ENCODE measurements around the gene OSBPL7. TPM values are rescaled to one million over a fixed set of nuclear protein-coding genes. Genes with fewer than 3 reads are reported as not detected.

The OSBPL7 gene
- total RNA-seq, 2 experiments from 2014 or later, result 33.2 to 36.1 TPM

GRCh38 chr17:47816947-47817346, 4.6 kb downstream of the OSBPL7 start:
- Mint-ChIP-seq H3K36me3 (ENCODE audit: low read depth) (peaks cover 40% of the 10 kb centered on the region), H3K4me3 (no peak overlapping the region), H3K27me3 (no peaks in the 10 kb centered on the region), H3K9me3 (no peaks in the 10 kb centered on the region), H3K4me1 (peaks cover 24% of the 10 kb centered on the region), H3K27ac (no peak overlapping the region)
- POLR2A ChIA-PET, result interaction anchor here (1.3 kb wide), 1 partner anchor 84 kb away, joined by 3 read pairs; the partner anchor contains the start of gene TBX21
- DNase-seq, result no peak
- CTCF ChIA-PET, result interaction anchor here (0.6 kb wide), 1 partner anchor 28 kb away, joined by 3 read pairs; no protein-coding TSS in a partner anchor

- DNase-seq, result no peak
- H3K4me3 Mint-ChIP-seq, result no peak overlapping the region
- H3K36me3 Mint-ChIP-seq (ENCODE audit: low read depth), result peaks cover 47% of the 10 kb centered on the region
- CTCF ChIA-PET, result no interaction called here
- POLR2A ChIA-PET, result interaction anchor here (1.3 kb wide), 1 partner anchor 83 kb away, joined by 3 read pairs; the partner anchor contains the start of gene TBX21
- H3K27ac Mint-ChIP-seq, result no peak overlapping the region
- H3K9me3 Mint-ChIP-seq, result no peaks in the 10 kb centered on the region
- H3K4me1 Mint-ChIP-seq, result peaks cover 22% of the 10 kb centered on the region
- H3K27me3 Mint-ChIP-seq, result no peaks in the 10 kb centered on the region
These were observed 5.4 kb downstream of the OSBPL7 start for GRCh38 chr17:47816111-47816735.

- POLR2A ChIA-PET, result interaction anchor here (0.6 kb wide), 1 partner anchor 190 kb away, joined by 3 read pairs; no protein-coding TSS in a partner anchor
- CTCF ChIA-PET, result no interaction called here
- H3K4me3 Mint-ChIP-seq, result no peak overlapping the region
- H3K36me3 Mint-ChIP-seq (ENCODE audit: low read depth), result peaks cover 51% of the 10 kb centered on the region
- no peak for DNase-seq
- no peak overlapping the region for H3K27ac Mint-ChIP-seq
- H3K4me1 Mint-ChIP-seq, result peaks cover 20% of the 10 kb centered on the region
- no peaks in the 10 kb centered on the region for H3K9me3 Mint-ChIP-seq
- no peaks in the 10 kb centered on the region for H3K27me3 Mint-ChIP-seq
These were observed 6.3 kb downstream of the OSBPL7 start for GRCh38 chr17:47815106-47815918.

- Mint-ChIP-seq H3K4me3 (no peak overlapping the region), H3K27me3 (no peaks in the 10 kb centered on the region), H3K27ac (no peak overlapping the region), H3K9me3 (no peaks in the 10 kb centered on the region), H3K36me3 (ENCODE audit: low read depth) (peaks cover 59% of the 10 kb centered on the region), H3K4me1 (peaks cover 21% of the 10 kb centered on the region)
- POLR2A ChIA-PET, result interaction anchor here (0.9 kb wide), 1 partner anchor 9 kb away, joined by 3 read pairs; no protein-coding TSS in a partner anchor
- DNase-seq, result no peak
- CTCF ChIA-PET, result interaction anchor here (0.6 kb wide), 1 partner anchor 42 kb away, joined by 3 read pairs; no protein-coding TSS in a partner anchor
These were observed 8.0 kb downstream of the OSBPL7 start for GRCh38 chr17:47813512-47814031.

GRCh38 chr17:47813077-47813476, 8.5 kb downstream of the OSBPL7 start:
- H3K27me3 Mint-ChIP-seq, result no peaks in the 10 kb centered on the region
- no peak overlapping the region for H3K27ac Mint-ChIP-seq
- CTCF ChIA-PET, result no interaction called here
- H3K4me3 Mint-ChIP-seq, result no peak overlapping the region
- H3K36me3 Mint-ChIP-seq (ENCODE audit: low read depth), result peaks cover 59% of the 10 kb centered on the region
- H3K9me3 Mint-ChIP-seq, result no peaks in the 10 kb centered on the region
- peaks cover 21% of the 10 kb centered on the region for H3K4me1 Mint-ChIP-seq
- DNase-seq, result no peak
- POLR2A ChIA-PET, result interaction anchor here (0.9 kb wide), 1 partner anchor 10 kb away, joined by 3 read pairs; no protein-coding TSS in a partner anchor

GRCh38 chr17:47812146-47812920, 9.3 kb downstream of the OSBPL7 start:
- no peaks in the 10 kb centered on the region for H3K9me3 Mint-ChIP-seq
- no peak for DNase-seq
- no peak overlapping the region for H3K4me3 Mint-ChIP-seq
- POLR2A ChIA-PET, result no interaction called here
- peaks cover 21% of the 10 kb centered on the region for H3K4me1 Mint-ChIP-seq
- H3K27me3 Mint-ChIP-seq, result no peaks in the 10 kb centered on the region
- CTCF ChIA-PET, result interaction anchor here (0.5 kb wide), 1 partner anchor 78 kb away, joined by 4 read pairs; no protein-coding TSS in a partner anchor
- H3K36me3 Mint-ChIP-seq (ENCODE audit: low read depth), result peaks cover 58% of the 10 kb centered on the region
- no peak overlapping the region for H3K27ac Mint-ChIP-seq

GRCh38 chr17:47811709-47812108, 9.9 kb downstream of the OSBPL7 start:
- ChIA-PET CTCF (interaction anchor here (0.5 kb wide), 1 partner anchor 79 kb away, joined by 4 read pairs; no protein-coding TSS in a partner anchor), POLR2A (no interaction called here)
- H3K4me3 Mint-ChIP-seq, result no peak overlapping the region
- H3K9me3 Mint-ChIP-seq, result no peaks in the 10 kb centered on the region
- H3K27ac Mint-ChIP-seq, result no peak overlapping the region
- H3K4me1 Mint-ChIP-seq, result peaks cover 21% of the 10 kb centered on the region
- H3K27me3 Mint-ChIP-seq, result no peaks in the 10 kb centered on the region
- peaks cover 56% of the 10 kb centered on the region for H3K36me3 Mint-ChIP-seq (ENCODE audit: low read depth)
- no peak for DNase-seq

GRCh38 chr17:47810901-47811635, 10.5 kb downstream of the OSBPL7 start:
- ChIA-PET CTCF (interaction anchor here (1.3 kb wide), 2 partner anchors 11 to 30 kb away, joined by 3 read pairs; partner anchors contain the start of genes OSBPL7 and SCRN2), POLR2A (interaction anchor here (1.3 kb wide), 1 partner anchor 19 kb away, joined by 15 read pairs; the partner anchor contains the start of genes LRRC46 and MRPL10)
- Mint-ChIP-seq H3K27ac (no peak overlapping the region), H3K27me3 (no peaks in the 10 kb centered on the region), H3K9me3 (no peaks in the 10 kb centered on the region), H3K36me3 (ENCODE audit: low read depth) (peaks cover 56% of the 10 kb centered on the region), H3K4me3 (no peak overlapping the region), H3K4me1 (peaks cover 21% of the 10 kb centered on the region)
- no peak for DNase-seq

GRCh38 chr17:47810200-47810821, 11.3 kb downstream of the OSBPL7 start:
- POLR2A ChIA-PET, result interaction anchor here (1.3 kb wide), 1 partner anchor 20 kb away, joined by 15 read pairs; the partner anchor contains the start of genes LRRC46 and MRPL10
- Mint-ChIP-seq H3K36me3 (ENCODE audit: low read depth) (peaks cover 50% of the 10 kb centered on the region), H3K4me1 (peaks cover 21% of the 10 kb centered on the region), H3K4me3 (no peak overlapping the region), H3K9me3 (no peaks in the 10 kb centered on the region), H3K27me3 (no peaks in the 10 kb centered on the region), H3K27ac (peak overlapping the region; percentile 46)
- DNase-seq, result peak; percentile 40
- CTCF ChIA-PET, result interaction anchor here (0.7 to 1.3 kb wide), 3 partner anchors 12 to 44 kb away, joined by 3 read pairs; partner anchors contain the start of genes OSBPL7 and SCRN2

- Mint-ChIP-seq H3K27me3 (no peaks in the 10 kb centered on the region), H3K9me3 (no peaks in the 10 kb centered on the region), H3K36me3 (ENCODE audit: low read depth) (peaks cover 41% of the 10 kb centered on the region), H3K4me3 (no peak overlapping the region), H3K4me1 (peaks cover 21% of the 10 kb centered on the region), H3K27ac (no peak overlapping the region)
- POLR2A ChIA-PET, result no interaction called here
- CTCF ChIA-PET, result no interaction called here
- no peak for DNase-seq
These were observed 12.6 kb downstream of the OSBPL7 start for GRCh38 chr17:47808830-47809480.

Data from activated CD4-positive, alpha-beta memory T cell treated with anti-CD3 and anti-CD28 coated beads, Interleukin-2, amount 10 ng/mL, durations not matched to agents 7 days and 5 days (primary cell).